ENCODE results near the gene ELL2. TPM values are rescaled to one million over a fixed set of nuclear protein-coding genes. Genes with fewer than 3 reads are reported as not detected.

The ELL2 gene
- total and polyA plus RNA-seq, 2 of the 13 experiments (the other 11 are each of a cell fraction or from before 2014, with no cell fraction given) = 78.9 to 97.1 TPM

DNA sequence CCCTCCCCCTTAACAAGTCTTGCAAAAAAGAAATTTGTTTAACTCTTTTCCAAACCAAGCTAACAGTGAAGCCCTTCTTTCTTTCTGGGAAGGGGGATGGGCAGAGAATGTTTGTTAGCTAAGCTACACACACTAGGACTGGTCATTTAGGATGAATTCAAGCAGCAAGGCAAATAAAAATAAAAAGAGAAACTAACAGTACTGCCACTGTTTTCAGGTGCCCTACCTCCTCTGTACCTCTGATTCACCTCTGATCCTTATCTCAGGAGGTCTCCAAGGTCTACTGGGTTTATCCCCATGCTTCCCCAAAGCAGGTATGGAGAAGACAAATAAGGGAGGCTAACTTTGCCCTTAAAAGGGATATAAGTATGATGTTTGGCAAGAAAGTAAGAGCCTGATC, 52.9 kb downstream of the ELL2 start (continued):
- TF ChIP-seq, protein P1, sequence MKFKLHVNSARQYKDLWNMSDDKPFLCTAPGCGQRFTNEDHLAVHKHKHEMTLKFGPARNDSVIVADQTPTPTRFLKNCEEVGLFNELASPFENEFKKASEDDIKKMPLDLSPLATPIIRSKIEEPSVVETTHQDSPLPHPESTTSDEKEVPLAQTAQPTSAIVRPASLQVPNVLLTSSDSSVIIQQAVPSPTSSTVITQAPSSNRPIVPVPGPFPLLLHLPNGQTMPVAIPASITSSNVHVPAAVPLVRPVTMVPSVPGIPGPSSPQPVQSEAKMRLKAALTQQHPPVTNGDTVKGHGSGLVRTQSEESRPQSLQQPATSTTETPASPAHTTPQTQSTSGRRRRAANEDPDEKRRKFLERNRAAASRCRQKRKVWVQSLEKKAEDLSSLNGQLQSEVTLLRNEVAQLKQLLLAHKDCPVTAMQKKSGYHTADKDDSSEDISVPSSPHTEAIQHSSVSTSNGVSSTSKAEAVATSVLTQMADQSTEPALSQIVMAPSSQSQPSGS (CRISPR knock-in tag; IDR thresholded peaks at IDR 0.05) = 0 out of 2 replicates have a peak, but pooled peaks have one; percentile 26
- TF ChIP-seq, protein P2, sequence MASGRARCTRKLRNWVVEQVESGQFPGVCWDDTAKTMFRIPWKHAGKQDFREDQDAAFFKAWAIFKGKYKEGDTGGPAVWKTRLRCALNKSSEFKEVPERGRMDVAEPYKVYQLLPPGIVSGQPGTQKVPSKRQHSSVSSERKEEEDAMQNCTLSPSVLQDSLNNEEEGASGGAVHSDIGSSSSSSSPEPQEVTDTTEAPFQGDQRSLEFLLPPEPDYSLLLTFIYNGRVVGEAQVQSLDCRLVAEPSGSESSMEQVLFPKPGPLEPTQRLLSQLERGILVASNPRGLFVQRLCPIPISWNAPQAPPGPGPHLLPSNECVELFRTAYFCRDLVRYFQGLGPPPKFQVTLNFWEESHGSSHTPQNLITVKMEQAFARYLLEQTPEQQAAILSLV (CRISPR knock-in tag; IDR thresholded peaks at IDR 0.05; ENCODE audit: borderline replicate concordance) = no peak
- peak; percentile 25; the same call in 1 of the 2 replicates for TF ChIP-seq STAG1 (CRISPR knock-in tag; IDR thresholded peaks at IDR 0.05)
- no peak for TF ChIP-seq ZNF264 (CRISPR knock-in tag; IDR thresholded peaks at IDR 0.05)
- TF ChIP-seq ADNP (CRISPR knock-in tag; IDR thresholded peaks at IDR 0.05) = no peak
- TF ChIP-seq RORA (CRISPR knock-in tag; IDR thresholded peaks at IDR 0.05) = no peak
- TF ChIP-seq PRPF4 (IDR thresholded peaks at IDR 0.05; ENCODE audit: low read depth, low read length, poor library complexity, severe bottlenecking) = peak; percentile 62
- no peak for TF ChIP-seq ZNF724P (CRISPR knock-in tag; IDR thresholded peaks at IDR 0.05; ENCODE audit: borderline replicate concordance)
- no peak for TF ChIP-seq ZNF780A (CRISPR knock-in tag; IDR thresholded peaks at IDR 0.05)
- TF ChIP-seq, protein P3, sequence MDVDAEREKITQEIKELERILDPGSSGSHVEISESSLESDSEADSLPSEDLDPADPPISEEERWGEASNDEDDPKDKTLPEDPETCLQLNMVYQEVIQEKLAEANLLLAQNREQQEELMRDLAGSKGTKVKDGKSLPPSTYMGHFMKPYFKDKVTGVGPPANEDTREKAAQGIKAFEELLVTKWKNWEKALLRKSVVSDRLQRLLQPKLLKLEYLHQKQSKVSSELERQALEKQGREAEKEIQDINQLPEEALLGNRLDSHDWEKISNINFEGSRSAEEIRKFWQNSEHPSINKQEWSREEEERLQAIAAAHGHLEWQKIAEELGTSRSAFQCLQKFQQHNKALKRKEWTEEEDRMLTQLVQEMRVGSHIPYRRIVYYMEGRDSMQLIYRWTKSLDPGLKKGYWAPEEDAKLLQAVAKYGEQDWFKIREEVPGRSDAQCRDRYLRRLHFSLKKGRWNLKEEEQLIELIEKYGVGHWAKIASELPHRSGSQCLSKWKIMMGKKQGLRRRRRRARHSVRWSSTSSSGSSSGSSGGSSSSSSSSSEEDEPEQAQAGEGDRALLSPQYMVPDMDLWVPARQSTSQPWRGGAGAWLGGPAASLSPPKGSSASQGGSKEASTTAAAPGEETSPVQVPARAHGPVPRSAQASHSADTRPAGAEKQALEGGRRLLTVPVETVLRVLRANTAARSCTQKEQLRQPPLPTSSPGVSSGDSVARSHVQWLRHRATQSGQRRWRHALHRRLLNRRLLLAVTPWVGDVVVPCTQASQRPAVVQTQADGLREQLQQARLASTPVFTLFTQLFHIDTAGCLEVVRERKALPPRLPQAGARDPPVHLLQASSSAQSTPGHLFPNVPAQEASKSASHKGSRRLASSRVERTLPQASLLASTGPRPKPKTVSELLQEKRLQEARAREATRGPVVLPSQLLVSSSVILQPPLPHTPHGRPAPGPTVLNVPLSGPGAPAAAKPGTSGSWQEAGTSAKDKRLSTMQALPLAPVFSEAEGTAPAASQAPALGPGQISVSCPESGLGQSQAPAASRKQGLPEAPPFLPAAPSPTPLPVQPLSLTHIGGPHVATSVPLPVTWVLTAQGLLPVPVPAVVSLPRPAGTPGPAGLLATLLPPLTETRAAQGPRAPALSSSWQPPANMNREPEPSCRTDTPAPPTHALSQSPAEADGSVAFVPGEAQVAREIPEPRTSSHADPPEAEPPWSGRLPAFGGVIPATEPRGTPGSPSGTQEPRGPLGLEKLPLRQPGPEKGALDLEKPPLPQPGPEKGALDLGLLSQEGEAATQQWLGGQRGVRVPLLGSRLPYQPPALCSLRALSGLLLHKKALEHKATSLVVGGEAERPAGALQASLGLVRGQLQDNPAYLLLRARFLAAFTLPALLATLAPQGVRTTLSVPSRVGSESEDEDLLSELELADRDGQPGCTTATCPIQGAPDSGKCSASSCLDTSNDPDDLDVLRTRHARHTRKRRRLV (CRISPR knock-in tag; IDR thresholded peaks at IDR 0.05) = no peak
- TF ChIP-seq, protein P4, sequence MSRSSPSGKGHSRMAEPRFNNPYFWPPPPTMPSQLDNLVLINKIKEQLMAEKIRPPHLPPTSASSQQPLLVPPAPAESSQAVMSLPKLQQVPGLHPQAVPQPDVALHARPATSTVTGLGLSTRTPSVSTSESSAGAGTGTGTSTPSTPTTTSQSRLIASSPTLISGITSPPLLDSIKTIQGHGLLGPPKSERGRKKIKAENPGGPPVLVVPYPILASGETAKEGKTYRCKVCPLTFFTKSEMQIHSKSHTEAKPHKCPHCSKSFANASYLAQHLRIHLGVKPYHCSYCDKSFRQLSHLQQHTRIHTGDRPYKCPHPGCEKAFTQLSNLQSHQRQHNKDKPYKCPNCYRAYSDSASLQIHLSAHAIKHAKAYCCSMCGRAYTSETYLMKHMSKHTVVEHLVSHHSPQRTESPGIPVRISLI (CRISPR knock-in tag; IDR thresholded peaks at IDR 0.05; ENCODE audit: borderline replicate concordance) = no peak
- TF ChIP-seq, protein P5, sequence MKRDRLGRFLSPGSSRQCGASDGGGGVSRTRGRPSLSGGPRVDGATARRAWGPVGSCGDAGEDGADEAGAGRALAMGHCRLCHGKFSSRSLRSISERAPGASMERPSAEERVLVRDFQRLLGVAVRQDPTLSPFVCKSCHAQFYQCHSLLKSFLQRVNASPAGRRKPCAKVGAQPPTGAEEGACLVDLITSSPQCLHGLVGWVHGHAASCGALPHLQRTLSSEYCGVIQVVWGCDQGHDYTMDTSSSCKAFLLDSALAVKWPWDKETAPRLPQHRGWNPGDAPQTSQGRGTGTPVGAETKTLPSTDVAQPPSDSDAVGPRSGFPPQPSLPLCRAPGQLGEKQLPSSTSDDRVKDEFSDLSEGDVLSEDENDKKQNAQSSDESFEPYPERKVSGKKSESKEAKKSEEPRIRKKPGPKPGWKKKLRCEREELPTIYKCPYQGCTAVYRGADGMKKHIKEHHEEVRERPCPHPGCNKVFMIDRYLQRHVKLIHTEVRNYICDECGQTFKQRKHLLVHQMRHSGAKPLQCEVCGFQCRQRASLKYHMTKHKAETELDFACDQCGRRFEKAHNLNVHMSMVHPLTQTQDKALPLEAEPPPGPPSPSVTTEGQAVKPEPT (CRISPR knock-in tag; IDR thresholded peaks at IDR 0.05; ENCODE audit: low read depth) = no peak
- TF ChIP-seq, protein P6, sequence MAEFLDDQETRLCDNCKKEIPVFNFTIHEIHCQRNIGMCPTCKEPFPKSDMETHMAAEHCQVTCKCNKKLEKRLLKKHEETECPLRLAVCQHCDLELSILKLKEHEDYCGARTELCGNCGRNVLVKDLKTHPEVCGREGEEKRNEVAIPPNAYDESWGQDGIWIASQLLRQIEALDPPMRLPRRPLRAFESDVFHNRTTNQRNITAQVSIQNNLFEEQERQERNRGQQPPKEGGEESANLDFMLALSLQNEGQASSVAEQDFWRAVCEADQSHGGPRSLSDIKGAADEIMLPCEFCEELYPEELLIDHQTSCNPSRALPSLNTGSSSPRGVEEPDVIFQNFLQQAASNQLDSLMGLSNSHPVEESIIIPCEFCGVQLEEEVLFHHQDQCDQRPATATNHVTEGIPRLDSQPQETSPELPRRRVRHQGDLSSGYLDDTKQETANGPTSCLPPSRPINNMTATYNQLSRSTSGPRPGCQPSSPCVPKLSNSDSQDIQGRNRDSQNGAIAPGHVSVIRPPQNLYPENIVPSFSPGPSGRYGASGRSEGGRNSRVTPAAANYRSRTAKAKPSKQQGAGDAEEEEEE (CRISPR knock-in tag; IDR thresholded peaks at IDR 0.05; ENCODE audit: borderline replicate concordance) = no peak
- TF ChIP-seq ARID2 (CRISPR knock-in tag; IDR thresholded peaks at IDR 0.05; ENCODE audit: borderline replicate concordance) = no peak
- TF ChIP-seq, protein P7, sequence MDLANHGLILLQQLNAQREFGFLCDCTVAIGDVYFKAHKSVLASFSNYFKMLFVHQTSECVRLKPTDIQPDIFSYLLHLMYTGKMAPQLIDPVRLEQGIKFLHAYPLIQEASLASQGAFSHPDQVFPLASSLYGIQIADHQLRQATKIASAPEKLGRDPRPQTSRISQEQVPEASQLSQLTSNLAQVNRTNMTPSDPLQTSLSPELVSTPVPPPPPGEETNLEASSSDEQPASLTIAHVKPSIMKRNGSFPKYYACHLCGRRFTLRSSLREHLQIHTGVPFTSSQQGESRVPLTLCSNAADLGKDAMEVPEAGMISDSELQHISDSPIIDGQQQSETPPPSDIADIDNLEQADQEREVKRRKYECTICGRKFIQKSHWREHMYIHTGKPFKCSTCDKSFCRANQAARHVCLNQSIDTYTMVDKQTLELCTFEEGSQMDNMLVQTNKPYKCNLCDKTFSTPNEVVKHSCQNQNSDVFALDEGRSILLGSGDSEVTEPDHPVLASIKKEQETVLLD (CRISPR knock-in tag; IDR thresholded peaks at IDR 0.05; ENCODE audit: low read depth) = no peak

Measured in HepG2 (cell line).